H9 (cell line): ENCODE measurements around the gene CDHR5. TPM values are rescaled to one million over a fixed set of nuclear protein-coding genes. Genes with fewer than 3 reads are reported as not detected.
A peak's percentile ranks its signal among the peaks of the same experiment; 100 is the strongest.

Experiments
- DNase-seq: peaks from one replicate; pipeline ENCODE4 v3.0.0-alpha.2; 2017
- H2AFZ ChIP-seq: one replicate; pipeline ENCODE4 v1.6.1; 2013; ENCODE audit warnings: mild to moderate bottlenecking, low read length, control low read depth, moderate library complexity
- H2AK5ac ChIP-seq: 2 replicates; pipeline ENCODE4 v1.6.1; 2013; ENCODE audit warnings: low read length, control low read depth, mixed read lengths; ENCODE audit not compliant: insufficient read length
- H2BK120ac ChIP-seq: one replicate; pipeline ENCODE4 v1.6.1; 2013; ENCODE audit warnings: low read depth, mild to moderate bottlenecking, low read length, control low read depth, inconsistent platforms; ENCODE audit not compliant: poor library complexity, severe bottlenecking
- H2BK12ac ChIP-seq: 2 replicates; pipeline ENCODE4 v1.6.1; 2013; ENCODE audit warnings: low read length, control low read depth, mixed read lengths, low read depth; ENCODE audit not compliant: insufficient read length
- H2BK15ac ChIP-seq: 2 replicates; pipeline ENCODE4 v1.6.1; 2013; ENCODE audit warnings: low read depth, low read length, control low read depth
- H2BK20ac ChIP-seq: one replicate; pipeline ENCODE4 v1.6.1; 2013; ENCODE audit warnings: low read depth, mild to moderate bottlenecking, low read length, control low read depth, inconsistent platforms; ENCODE audit not compliant: poor library complexity, severe bottlenecking
- H2BK5ac ChIP-seq: 2 replicates; pipeline ENCODE4 v1.6.1; 2013; ENCODE audit warnings: low read length, control low read depth, mixed read lengths; ENCODE audit not compliant: insufficient read length
- H3K14ac ChIP-seq: 2 replicates; pipeline ENCODE4 v1.6.1; 2013; ENCODE audit warnings: low read length, control low read depth; ENCODE audit not compliant: insufficient read depth
- H3K18ac ChIP-seq: 2 replicates; pipeline ENCODE4 v1.6.1; 2013; ENCODE audit warnings: low read depth, mild to moderate bottlenecking, mixed read lengths, low read length, control low read depth; ENCODE audit not compliant: insufficient read length
- H3K23ac ChIP-seq: 2 replicates; pipeline ENCODE4 v1.6.1; 2013; ENCODE audit warnings: low read length, control low read depth, mixed read lengths, low read depth; ENCODE audit not compliant: insufficient read length
- H3K23me2 ChIP-seq: 2 replicates; pipeline ENCODE4 v1.6.1; 2013; ENCODE audit warnings: low read depth, mild to moderate bottlenecking, mixed read lengths, low read length, control low read depth; ENCODE audit not compliant: insufficient read length, poor library complexity, severe bottlenecking
- H3K27ac ChIP-seq: 2 replicates; pipeline ENCODE4 v1.5.1; 2013; ENCODE audit warnings: low read length, control low read depth, mixed read lengths, low read depth; ENCODE audit not compliant: insufficient read length
- H3K27me3 ChIP-seq: 2 replicates; pipeline ENCODE4 v1.6.1; 2013; ENCODE audit warnings: low read length, control low read depth, inconsistent platforms; ENCODE audit not compliant: insufficient read depth
- H3K4ac ChIP-seq: 2 replicates; pipeline ENCODE4 v1.6.1; 2013; ENCODE audit warnings: low read depth, mild to moderate bottlenecking, control low read depth, inconsistent platforms, low read length, moderate library complexity
- H3K4me1 ChIP-seq: 2 replicates; pipeline ENCODE4 v1.6.1; 2013; ENCODE audit warnings: low read length, control low read depth, inconsistent platforms; ENCODE audit not compliant: insufficient read depth
- H3K4me2 ChIP-seq: 2 replicates; pipeline ENCODE4 v1.6.1; 2013; ENCODE audit warnings: low read length, control low read depth, mixed read lengths; ENCODE audit not compliant: insufficient read length, insufficient read depth
- H3K56ac ChIP-seq: 2 replicates; pipeline ENCODE4 v1.6.1; 2013; ENCODE audit warnings: low read depth, mild to moderate bottlenecking, mixed read lengths, low read length, control low read depth; ENCODE audit not compliant: insufficient read length
- H3K79me1 ChIP-seq: 2 replicates; pipeline ENCODE4 v1.6.1; 2013; ENCODE audit warnings: low read depth, mild to moderate bottlenecking, moderate library complexity, low read length, control low read depth, inconsistent platforms; ENCODE audit not compliant: insufficient read depth, poor library complexity, severe bottlenecking
- H3K79me2 ChIP-seq: 2 replicates; pipeline ENCODE4 v1.6.1; 2013; ENCODE audit warnings: low read length, control low read depth, inconsistent platforms; ENCODE audit not compliant: insufficient read depth
- H3K9ac ChIP-seq: 2 replicates; pipeline ENCODE4 v1.6.1; 2013; ENCODE audit warnings: low read length, control low read depth, mixed read lengths; ENCODE audit not compliant: insufficient read length; ENCODE audit errors: extremely low read depth
- H3K9me3 ChIP-seq: one replicate; pipeline ENCODE4 v1.6.1; 2013; ENCODE audit warnings: low read depth, low read length, inconsistent platforms; ENCODE audit not compliant: control insufficient read depth
- H3T11ph ChIP-seq: one replicate; pipeline ENCODE4 v1.6.1; 2013; ENCODE audit warnings: mild to moderate bottlenecking, low read length, control low read depth, inconsistent platforms
- H4K20me1 ChIP-seq: one replicate; pipeline ENCODE4 v1.6.1; 2013; ENCODE audit not compliant: control insufficient read depth, insufficient read length, insufficient read depth
- H4K5ac ChIP-seq: 2 replicates; pipeline ENCODE4 v1.6.1; 2013; ENCODE audit warnings: low read depth, mild to moderate bottlenecking, mixed read lengths, low read length, control low read depth; ENCODE audit not compliant: insufficient read length
- H4K8ac ChIP-seq: replicated peaks from 2 replicates; pipeline ENCODE4 v1.6.1; 2013; ENCODE audit warnings: low read length, control low read depth, mixed read lengths, low read depth; ENCODE audit not compliant: insufficient read length
- H4K91ac ChIP-seq: 2 replicates; pipeline ENCODE4 v1.6.1; 2013; ENCODE audit warnings: low read depth, mild to moderate bottlenecking, moderate library complexity, mixed read lengths, low read length, control low read depth; ENCODE audit not compliant: insufficient read length
- H3K27ac Mint-ChIP-seq, 3 experiments: 2 replicates in 2 of 3; 3 replicates in 1 of 3; pipeline ENCODE4 v1.8.0; 2020 to 2021; ENCODE audit warnings: mixed read lengths in 3 of 3, mild to moderate bottlenecking in 1 of 3, moderate library complexity in 1 of 3
- H3K27me3 Mint-ChIP-seq: 2 replicates; pipeline ENCODE4 v1.8.0; 2021; ENCODE audit warnings: low read depth, mild to moderate bottlenecking, moderate library complexity, mixed read lengths
- H3K36me3 Mint-ChIP-seq, 3 experiments: 2 replicates in 2 of 3; 3 replicates in 1 of 3; pipeline ENCODE4 v1.8.0; 2020 to 2021; ENCODE audit warnings: low read depth in 3 of 3, mixed read lengths in 3 of 3; ENCODE audit not compliant: insufficient read depth in 1 of 3
- H3K4me1 Mint-ChIP-seq, 2 experiments: 2 replicates each; pipeline ENCODE4 v1.8.0; 2020; ENCODE audit warnings: mixed read lengths in 2 of 2
- H3K4me3 Mint-ChIP-seq, 2 experiments: 2 replicates in 1 of 2; 3 replicates in 1 of 2; pipeline ENCODE4 v1.8.0; 2020 to 2021; ENCODE audit warnings: mild to moderate bottlenecking in 2 of 2, mixed read lengths in 2 of 2, moderate library complexity in 1 of 2
- H3K9me3 Mint-ChIP-seq, 2 experiments: 2 replicates in 1 of 2; 3 replicates in 1 of 2; pipeline ENCODE4 v1.8.0; 2020; ENCODE audit warnings: mild to moderate bottlenecking in 2 of 2, mixed read lengths in 2 of 2, moderate library complexity in 1 of 2
- WGBS: extraction: QIAGEN DNeasy Blood & Tissue Kit; methylation state at CpG from one replicate; pipeline ENCODE4 v1.1.7; 2013; ENCODE audit warnings: missing lambda C conversion rate, low lambda C conversion rate, mixed read lengths; ENCODE audit not compliant: insufficient read length; ENCODE audit errors: extremely low coverage; 5-methylcytosine and 5-hydroxymethylcytosine counted together
- total RNA-seq: library from RNA; stranded (reverse); gene quantifications from 2 replicates; pipeline ENCODE4 v1.2.1, GENCODE V29; 2021
- TF ChIP-seq, protein P1 (sequence below): fragments of 200-600 bp; sonication (generic); conservative IDR thresholded peaks from 3 replicates; pipeline ENCODE4 v1.8.0; 2021; ENCODE audit warnings: antibody characterized with exemption, mild to moderate bottlenecking

The CDHR5 gene
- total RNA-seq, 1 experiment from 2014 or later = not detected

- H2AK5ac ChIP-seq = no peak overlapping the region
- H3K79me2 ChIP-seq = no peaks in the 10 kb centered on the region
- no peak overlapping the region for H3K4ac ChIP-seq
- no peak overlapping the region for H2BK5ac ChIP-seq
- H3K18ac ChIP-seq = no peak overlapping the region
- no peak overlapping the region for H3T11ph ChIP-seq
- no peaks in the 10 kb centered on the region for H3K23me2 ChIP-seq
- H3K36me3 Mint-ChIP-seq = peaks cover 28 to 77% (median 70%) of the 10 kb centered on the region in 3 experiments
- H3K56ac ChIP-seq = no peak overlapping the region
- no peak overlapping the region for H3K23ac ChIP-seq
- H2BK20ac ChIP-seq = no peak overlapping the region
- peaks cover 3 to 4% of the 10 kb centered on the region in 2 experiments; a peak in 1 of 4 replicates for H3K4me1 Mint-ChIP-seq
- peaks cover 3% of the 10 kb centered on the region for H4K20me1 ChIP-seq
- no peak overlapping the region for H3K4me3 Mint-ChIP-seq
- no peak overlapping the region for H2BK12ac ChIP-seq
- no peak overlapping the region for H2BK15ac ChIP-seq
- no peak overlapping the region for H4K8ac ChIP-seq
- no peaks in the 10 kb centered on the region for H3K4me1 ChIP-seq
- no peaks in the 10 kb centered on the region for H3K27me3 Mint-ChIP-seq
- no peak overlapping the region for H2BK120ac ChIP-seq
- no peaks in the 10 kb centered on the region for H3K27me3 ChIP-seq
- H3K9ac ChIP-seq = no peak overlapping the region
- H3K14ac ChIP-seq = no peak overlapping the region
- H3K9me3 ChIP-seq = no peaks in the 10 kb centered on the region
- H3K4me2 ChIP-seq = no peak overlapping the region
- no peak overlapping the region for H4K91ac ChIP-seq
- no CpG with 5 or more reads among the region's 45 CpGs for WGBS
- no peaks in the 10 kb centered on the region for H3K9me3 Mint-ChIP-seq
- no peak for DNase-seq
- no peak overlapping the region for H4K5ac ChIP-seq
- no peaks in the 10 kb centered on the region for H3K79me1 ChIP-seq
- peak overlapping the region in 2 of 3 experiments; percentile 39 to 84; a peak in 4 of 7 replicates for H3K27ac Mint-ChIP-seq
- no peak overlapping the region for H2AFZ ChIP-seq
- no peak overlapping the region for H3K27ac ChIP-seq
- TF ChIP-seq, protein P1, sequence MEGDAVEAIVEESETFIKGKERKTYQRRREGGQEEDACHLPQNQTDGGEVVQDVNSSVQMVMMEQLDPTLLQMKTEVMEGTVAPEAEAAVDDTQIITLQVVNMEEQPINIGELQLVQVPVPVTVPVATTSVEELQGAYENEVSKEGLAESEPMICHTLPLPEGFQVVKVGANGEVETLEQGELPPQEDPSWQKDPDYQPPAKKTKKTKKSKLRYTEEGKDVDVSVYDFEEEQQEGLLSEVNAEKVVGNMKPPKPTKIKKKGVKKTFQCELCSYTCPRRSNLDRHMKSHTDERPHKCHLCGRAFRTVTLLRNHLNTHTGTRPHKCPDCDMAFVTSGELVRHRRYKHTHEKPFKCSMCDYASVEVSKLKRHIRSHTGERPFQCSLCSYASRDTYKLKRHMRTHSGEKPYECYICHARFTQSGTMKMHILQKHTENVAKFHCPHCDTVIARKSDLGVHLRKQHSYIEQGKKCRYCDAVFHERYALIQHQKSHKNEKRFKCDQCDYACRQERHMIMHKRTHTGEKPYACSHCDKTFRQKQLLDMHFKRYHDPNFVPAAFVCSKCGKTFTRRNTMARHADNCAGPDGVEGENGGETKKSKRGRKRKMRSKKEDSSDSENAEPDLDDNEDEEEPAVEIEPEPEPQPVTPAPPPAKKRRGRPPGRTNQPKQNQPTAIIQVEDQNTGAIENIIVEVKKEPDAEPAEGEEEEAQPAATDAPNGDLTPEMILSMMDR = no peak
Observed at GRCh38 chr11:607971-608659, 16.6 kb downstream of the CDHR5 start.
